SK-N-SH treated with all-trans-retinoic acid at 6 μM for 48 hours (cell line): ENCODE measurements around the gene VGLL2.

Source experiments
- ESRRG ChIP-seq: fragments of 250-450 bp; sonication (Bioruptor Pico); IDR thresholded peaks from 2 replicates; pipeline ENCODE4 v1.6.1; 2021; ENCODE audit warnings: mild to moderate bottlenecking
- GLIS3 ChIP-seq: fragments of 250-450 bp; sonication (Bioruptor Pico); IDR thresholded peaks from 2 replicates; pipeline ENCODE4 v1.5.0; 2020; ENCODE audit warnings: mild to moderate bottlenecking, moderate library complexity
- ZC3H10 ChIP-seq: fragments of 250-450 bp; sonication (Bioruptor Pico); IDR thresholded peaks from 2 replicates; pipeline ENCODE4 v1.5.1; 2021; ENCODE audit warnings: mild to moderate bottlenecking, moderate library complexity
- ZFP30 ChIP-seq: fragments of 450-650 bp; formaldehyde crosslinking; IDR thresholded peaks from 2 replicates; pipeline ENCODE4 v1.5.0; 2022; ENCODE audit warnings: mild to moderate bottlenecking, moderate library complexity

DNA sequence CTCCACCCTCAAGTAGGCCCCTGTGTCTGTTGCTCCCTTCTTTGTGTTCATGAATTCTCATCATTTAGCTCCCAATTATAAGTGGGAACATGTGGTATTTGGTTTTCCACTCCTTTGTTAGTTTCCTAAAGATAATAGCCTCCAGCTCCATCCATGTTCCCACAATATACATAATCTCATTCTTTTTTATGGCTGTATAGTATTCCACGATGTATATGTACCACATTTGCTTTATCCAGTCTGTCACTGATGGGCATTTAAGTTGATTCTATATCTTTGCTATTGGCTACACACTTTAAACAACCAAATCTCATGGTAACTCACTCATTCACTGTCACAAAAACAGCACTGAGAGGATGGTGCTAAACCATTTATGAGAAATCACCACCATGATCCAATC, 35.5 kb upstream of the VGLL2 start:
- TF ChIP-seq ESRRG (CRISPR knock-in tag), result no peak
- TF ChIP-seq GLIS3 (CRISPR knock-in tag), result no peak
- TF ChIP-seq ZFP30 (CRISPR knock-in tag), result no peak
- TF ChIP-seq ZC3H10, result no peak
